Erythroblast (primary cell): ENCODE data around the gene SCYGR3.
A peak's percentile ranks its signal among the peaks of the same experiment; 100 is the strongest.

Experiments
- DNase-seq, 2 experiments: peaks; one replicate each; lab custom pipeline; 2025; lab: John Stamatoyannopoulos, UW
- GATA1 ChIP-seq: IDR thresholded peaks from 2 replicates; pipeline ENCODE4 v1.6.1; 2011; ENCODE audit warnings: low read depth, mild to moderate bottlenecking, control low read depth, low read length, moderate library complexity
- POLR2A ChIP-seq: IDR thresholded peaks from 2 replicates; pipeline ENCODE4 v1.6.1; 2011; ENCODE audit warnings: mild to moderate bottlenecking, low read length

SCYGR3 gene, protein sequence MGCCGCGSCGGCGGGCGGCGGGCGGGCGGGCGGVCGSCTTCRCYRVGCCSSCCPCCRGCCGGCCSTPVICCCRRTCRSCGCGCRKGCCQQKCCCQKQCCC

GRCh38 chr2:227614740-227615139 lies at the start of gene SCYGR3:
SCYGR3 (minus strand) TSS chr2:227614840; CDS start chr2:227614840, 0 bp downstream.
- no peak for DNase-seq
- TF ChIP-seq POLR2A (no peak), GATA1 (no peak)

DNA sequence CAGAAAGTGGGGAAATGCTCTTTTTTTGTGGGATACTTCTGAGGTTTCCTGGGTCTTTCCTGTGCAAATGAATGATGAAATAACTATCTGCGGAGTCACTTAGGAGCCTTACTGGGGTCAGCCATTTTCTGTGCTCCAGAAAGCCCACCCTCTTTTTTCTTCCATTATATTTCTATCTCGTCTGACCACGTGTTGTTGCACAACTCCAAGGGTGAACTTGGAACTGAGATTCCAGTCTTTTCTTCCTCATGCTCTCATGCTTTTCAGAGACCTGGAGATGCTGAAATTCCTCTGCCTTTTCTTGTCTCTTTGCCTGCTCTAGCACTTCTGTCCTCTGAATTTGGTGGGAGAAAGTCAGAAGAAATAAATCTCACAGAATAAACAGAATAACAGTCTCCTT lies 47.2 kb upstream of the SCYGR3 start:
- no peak for DNase-seq
- TF ChIP-seq GATA1 (no peak), POLR2A (no peak)

GRCh38 chr2:227661025-227661649 lies 46.5 kb upstream of the SCYGR3 start:
- no peak for DNase-seq
- TF ChIP-seq GATA1: no peak
- no peak for TF ChIP-seq POLR2A

DNA sequence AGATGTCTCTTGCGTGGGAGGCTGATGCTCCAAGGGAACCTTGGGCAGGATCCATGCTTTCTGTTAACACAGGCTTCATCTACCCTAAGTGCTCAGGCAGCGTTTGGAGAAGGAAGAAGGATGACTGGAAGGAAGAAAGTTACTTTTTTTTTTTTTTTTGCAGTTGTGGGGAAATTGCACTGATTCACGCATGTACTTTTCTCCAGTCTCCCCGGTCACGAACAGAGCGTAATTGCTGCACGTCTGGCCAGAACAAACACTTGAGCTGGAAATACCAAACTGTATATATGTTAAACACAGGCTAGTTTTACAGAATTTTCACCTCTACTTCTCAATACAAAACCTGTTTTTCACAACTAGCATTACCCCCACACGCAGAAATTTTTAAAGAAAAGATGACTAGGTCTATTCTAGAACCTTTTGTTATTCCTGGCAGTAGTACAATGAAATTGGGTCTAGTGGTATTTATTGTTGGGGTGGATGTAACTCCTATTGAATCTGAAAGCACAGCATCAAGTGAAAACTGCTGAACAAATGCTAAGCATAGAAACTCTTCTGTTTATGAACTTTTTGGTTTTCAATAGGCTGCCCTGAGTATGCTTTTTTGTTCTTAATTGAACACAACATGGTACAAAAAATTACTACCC lies 42.7 kb upstream of the SCYGR3 start:
- TF ChIP-seq POLR2A (no peak), GATA1 (no peak)
- DNase-seq: no peak

DNA sequence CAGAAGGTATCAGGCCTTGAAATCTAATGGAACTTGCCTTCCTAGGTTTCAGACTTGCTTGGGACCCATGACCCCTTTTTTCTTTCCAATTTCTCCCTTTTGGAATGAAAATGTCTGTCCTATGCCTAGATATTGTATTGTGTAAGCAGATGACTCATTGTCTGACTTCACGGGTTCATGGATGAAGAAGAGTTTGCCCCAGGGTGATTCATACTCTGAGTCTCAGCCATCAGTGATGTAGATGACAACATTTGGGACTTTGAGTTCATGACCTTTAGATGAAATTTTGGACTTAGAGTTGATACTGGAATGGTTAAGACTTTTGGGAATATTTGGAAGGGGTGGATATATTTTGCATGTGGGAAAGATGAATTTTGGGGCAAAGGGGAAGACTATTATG lies 40.8 kb upstream of the SCYGR3 start:
- peak in 1 of 2 experiments; percentile 20 for DNase-seq
- TF ChIP-seq GATA1 (no peak), POLR2A (no peak)

DNA sequence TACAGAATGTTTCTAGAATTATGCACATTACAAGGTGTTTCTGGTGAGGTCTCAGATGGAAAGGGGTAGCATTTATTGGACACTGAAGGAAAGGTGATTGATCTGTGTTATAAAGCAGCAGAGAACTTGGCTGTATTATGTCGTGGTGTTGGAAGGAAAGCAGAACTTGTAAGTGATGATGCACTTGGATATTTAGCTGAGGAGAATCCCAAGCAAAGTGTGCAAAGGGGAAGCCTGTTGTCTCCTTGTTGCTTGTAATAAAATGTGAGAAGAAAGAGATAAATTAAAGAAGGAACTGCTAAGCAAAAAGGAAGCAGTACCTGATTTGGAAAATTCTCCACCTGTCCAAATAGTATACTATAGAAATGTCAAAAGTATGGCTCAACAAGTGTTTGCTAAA lies 39.8 kb upstream of the SCYGR3 start:
- no peak for TF ChIP-seq POLR2A
- TF ChIP-seq GATA1: no peak

GRCh38 chr2:227653419-227653818 lies 38.8 kb upstream of the SCYGR3 start:
- DNase-seq: no peak
- no peak for TF ChIP-seq GATA1
- TF ChIP-seq POLR2A: no peak

More for the DNA sequence above, 39.8 kb upstream of the SCYGR3 start:
- DNase-seq: no peak

DNA sequence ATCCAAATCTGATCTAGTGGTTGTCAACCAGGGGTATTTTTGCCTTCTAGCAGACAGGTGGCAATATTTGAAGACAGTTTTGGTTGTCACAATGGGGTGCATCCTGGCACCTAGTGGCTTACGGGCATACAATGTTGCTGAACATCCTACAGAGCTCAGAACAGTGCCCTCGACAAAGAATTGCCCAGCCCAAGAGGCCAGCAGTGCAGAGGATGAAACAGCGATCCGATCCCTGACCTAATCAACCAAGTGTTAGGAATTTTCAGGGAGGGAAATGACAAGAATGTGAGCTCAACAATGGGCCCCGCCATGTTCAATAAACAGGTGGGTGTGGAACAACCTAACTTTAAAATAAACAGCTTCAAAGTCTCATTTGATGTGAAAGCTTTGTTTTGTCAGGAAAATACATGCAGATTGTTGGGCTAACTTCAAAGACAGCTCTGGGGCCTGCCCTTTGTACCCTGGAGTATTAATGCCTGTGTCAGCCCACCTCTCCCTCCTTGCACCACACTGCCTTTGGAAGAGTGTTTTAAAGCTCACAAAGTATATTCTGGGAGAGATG lies 29.4 kb upstream of the SCYGR3 start:
- DNase-seq: no peak
- no peak for TF ChIP-seq GATA1
- no peak for TF ChIP-seq POLR2A

DNA sequence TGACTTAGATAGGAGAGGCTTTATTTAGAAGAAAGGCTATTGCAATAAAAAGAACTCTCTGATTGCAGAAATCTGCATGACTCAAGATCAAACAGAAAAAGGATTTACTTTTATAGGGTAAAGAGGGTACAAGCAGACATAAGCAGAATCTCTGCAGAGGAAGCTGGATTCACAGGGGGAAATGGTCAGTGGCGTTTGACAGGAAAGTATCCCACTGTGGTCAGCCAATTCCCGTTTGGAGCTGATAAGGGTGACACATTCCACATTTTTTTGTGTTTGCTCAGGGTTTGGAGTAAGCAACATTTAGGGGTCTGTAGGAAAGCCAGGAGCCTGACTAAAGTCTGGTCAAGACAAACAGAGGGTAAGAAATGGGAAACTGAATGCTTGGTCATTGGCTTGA lies 28.0 kb upstream of the SCYGR3 start:
- no peak for DNase-seq
- TF ChIP-seq GATA1 (no peak), POLR2A (no peak)

DNA sequence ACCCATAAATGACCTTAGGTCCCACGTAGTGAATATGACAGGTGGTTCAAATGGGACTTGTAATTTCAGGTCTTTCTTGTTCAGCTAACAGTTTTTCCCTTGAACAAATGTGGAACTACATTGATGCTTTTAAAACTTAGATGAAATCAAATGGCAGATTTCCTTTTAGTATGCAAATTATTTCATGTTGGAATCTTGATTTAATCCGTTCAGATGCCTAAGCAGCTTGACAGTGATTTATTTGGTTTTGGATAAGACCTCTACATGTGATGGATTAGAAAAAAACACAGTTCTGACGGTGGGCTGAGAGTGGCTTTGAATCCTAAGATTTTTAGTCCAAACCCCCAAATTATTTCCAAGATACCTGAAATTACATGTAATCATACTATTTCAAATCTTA lies 19.6 kb upstream of the SCYGR3 start:
- TF ChIP-seq POLR2A (no peak), GATA1 (no peak)
- DNase-seq: no peak

- TF ChIP-seq POLR2A: no peak
- DNase-seq: no peak
Observed at GRCh38 chr2:227632827-227633226, 18.2 kb upstream of the SCYGR3 start.

- TF ChIP-seq GATA1 (no peak), POLR2A (no peak)
- no peak for DNase-seq
Observed at GRCh38 chr2:227630322-227630721, 15.7 kb upstream of the SCYGR3 start.

DNA sequence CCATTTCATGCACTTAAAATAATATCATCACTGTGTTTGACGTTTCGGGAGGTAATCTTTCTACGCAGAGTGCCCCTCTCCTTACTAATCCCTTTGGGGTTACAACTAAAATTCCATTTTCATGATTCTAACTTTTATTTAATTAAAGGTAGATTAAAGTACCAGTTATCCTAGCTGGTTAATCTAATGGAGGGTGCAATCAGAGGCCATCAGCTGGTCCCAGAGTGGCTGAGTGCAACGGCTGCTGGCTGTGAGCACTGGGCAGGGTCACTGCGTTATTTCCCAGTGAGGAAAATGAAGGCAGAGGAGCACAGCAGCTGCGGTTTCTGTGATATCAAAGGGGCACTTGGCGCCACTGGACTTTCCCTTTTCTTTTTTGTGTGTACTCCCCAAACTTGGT lies 14.8 kb upstream of the SCYGR3 start:
- no peak for DNase-seq
- TF ChIP-seq GATA1: no peak
- TF ChIP-seq POLR2A: no peak

GRCh38 chr2:227627769-227628168 lies 13.1 kb upstream of the SCYGR3 start:
- TF ChIP-seq POLR2A: no peak
- TF ChIP-seq GATA1: no peak
- DNase-seq: no peak

- TF ChIP-seq POLR2A: no peak
- DNase-seq: no peak
Observed at GRCh38 chr2:227626580-227627151, 12.0 kb upstream of the SCYGR3 start.
